ENCODE results near the gene TTC33.
"Not testable (repeated sequence)": the region's sequence is repeated elsewhere in the genome, so short reads cannot be mapped to it uniquely, and the experiment has no call there.

The TTC33 gene

GRCh38 chr5:40779561-40779960 lies 23.8 kb upstream of the TTC33 start:
- no peak for DNase-seq

GRCh38 chr5:40778133-40778532 lies 22.4 kb upstream of the TTC33 start:
- DNase-seq, result no peak

- DNase-seq, result no peak
Observed at GRCh38 chr5:40776658-40776977, 20.9 kb upstream of the TTC33 start.

GRCh38 chr5:40775846-40776657 lies 20.3 kb upstream of the TTC33 start:
- no peak for DNase-seq

GRCh38 chr5:40775085-40775845 lies 19.5 kb upstream of the TTC33 start:
- no peak for DNase-seq

- no peak for DNase-seq
Observed at GRCh38 chr5:40774623-40775022, 18.9 kb upstream of the TTC33 start.

GRCh38 chr5:40770764-40771163 lies 15.0 kb upstream of the TTC33 start:
- DNase-seq, result no peak

- DNase-seq, result no peak
Observed at GRCh38 chr5:40762705-40763104, 6.9 kb upstream of the TTC33 start.

- DNase-seq, result no peak
Observed at GRCh38 chr5:40757400-40757799, 1.6 kb upstream of the TTC33 start.

GRCh38 chr5:40755093-40755406 lies 711 bp downstream of the TTC33 start:
- DNase-seq, result peak; percentile 81

- no peak for DNase-seq
Observed at GRCh38 chr5:40754381-40755092, 1.2 kb downstream of the TTC33 start.

- no peak for DNase-seq
Observed at GRCh38 chr5:40746703-40747102, 9.1 kb downstream of the TTC33 start.

- DNase-seq, result no peak
Observed at GRCh38 chr5:40743771-40744170, 12.0 kb downstream of the TTC33 start.

- no peak for DNase-seq
Observed at GRCh38 chr5:40738502-40738901, 17.3 kb downstream of the TTC33 start.

GRCh38 chr5:40736103-40736875 lies 19.5 kb downstream of the TTC33 start:
- DNase-seq, result no peak

GRCh38 chr5:40735609-40736008 lies 20.2 kb downstream of the TTC33 start:
- DNase-seq, result no peak

GRCh38 chr5:40734986-40735385 lies 20.8 kb downstream of the TTC33 start:
- no peak for DNase-seq

GRCh38 chr5:40733879-40734563 lies 21.7 kb downstream of the TTC33 start:
- DNase-seq, result no peak

- DNase-seq, result no peak
Observed at GRCh38 chr5:40733434-40733833, 22.3 kb downstream of the TTC33 start.

- DNase-seq, result not testable (repeated sequence)
Observed at GRCh38 chr5:40722497-40722911, 33.3 kb downstream of the TTC33 start.

GRCh38 chr5:40720069-40720468 lies 35.7 kb downstream of the TTC33 start:
- DNase-seq, result no peak

- DNase-seq, result no peak
Observed at GRCh38 chr5:40717281-40717680, 38.5 kb downstream of the TTC33 start.

- DNase-seq, result no peak
Observed at GRCh38 chr5:40716590-40716989, 39.2 kb downstream of the TTC33 start.

All from islet precursor cell (in vitro differentiated cells).